ENCODE measurements around the gene ABHD1.
A peak's percentile ranks its signal among the peaks of the same experiment; 100 is the strongest.

Gene ABHD1

GRCh38 chr2:27135478-27135955 is 11.9 kb downstream of the ABHD1 start:
- CTCF ChIA-PET: interaction anchor here (1.4 kb wide), 1 partner anchor 12 kb away, joined by 4 read pairs; the partner anchor contains the start of gene ABHD1
- TF ChIP-seq CTCF (conservative IDR thresholded peaks at IDR 0.05; ENCODE audit: low read depth): no peak
- DNase-seq (ENCODE audit: low spot score): no peak
- POLR2A ChIA-PET (ENCODE audit: low non-redundant PET): no interaction called here
- peak overlapping the region; percentile 69; the same call in 1 of the 2 replicates for H3K27ac ChIP-seq

GRCh38 chr2:27136751-27137150 is 13.1 kb downstream of the ABHD1 start:
- ChIA-PET POLR2A (ENCODE audit: low non-redundant PET) (interaction anchor here (0.6 kb wide), 1 partner anchor 98 kb away, joined by 3 read pairs; no protein-coding TSS in a partner anchor), CTCF (no interaction called here)
- TF ChIP-seq CTCF (conservative IDR thresholded peaks at IDR 0.05; ENCODE audit: low read depth): no peak
- no peak overlapping the region for H3K27ac ChIP-seq
- no peak for DNase-seq (ENCODE audit: low spot score)

GRCh38 chr2:27137322-27137935 is 13.8 kb downstream of the ABHD1 start:
- TF ChIP-seq CTCF (conservative IDR thresholded peaks at IDR 0.05; ENCODE audit: low read depth): no peak
- POLR2A ChIA-PET (ENCODE audit: low non-redundant PET): no interaction called here
- H3K27ac ChIP-seq: no peak overlapping the region
- CTCF ChIA-PET: no interaction called here
- DNase-seq (ENCODE audit: low spot score): no peak

GRCh38 chr2:27138111-27138510 is 14.5 kb downstream of the ABHD1 start:
- H3K27ac ChIP-seq: no peak overlapping the region
- CTCF ChIA-PET: no interaction called here
- DNase-seq (ENCODE audit: low spot score): no peak
- no peak for TF ChIP-seq CTCF (conservative IDR thresholded peaks at IDR 0.05; ENCODE audit: low read depth)
- POLR2A ChIA-PET (ENCODE audit: low non-redundant PET): no interaction called here

GRCh38 chr2:27139310-27139709 is 15.7 kb downstream of the ABHD1 start, which contains the start of gene PRR30:
PRR30 (minus strand) TSS chr2:27139410; CDS start chr2:27138329, 1,081 bp downstream.
- no peak for DNase-seq (ENCODE audit: low spot score)
- CTCF ChIA-PET: interaction anchor here (0.5 kb wide), 1 partner anchor 109 kb away, joined by 3 read pairs; no protein-coding TSS in a partner anchor
- no peak for TF ChIP-seq CTCF (conservative IDR thresholded peaks at IDR 0.05; ENCODE audit: low read depth)
- no peak within 1 kb of the TSS for H3K27ac ChIP-seq
- POLR2A ChIA-PET (ENCODE audit: low non-redundant PET): no interaction called here

- no peak for DNase-seq (ENCODE audit: low spot score)
- no peak for TF ChIP-seq CTCF (conservative IDR thresholded peaks at IDR 0.05; ENCODE audit: low read depth)
- no peak overlapping the region for H3K27ac ChIP-seq
- CTCF ChIA-PET: no interaction called here
- POLR2A ChIA-PET (ENCODE audit: low non-redundant PET): no interaction called here
Measured at GRCh38 chr2:27143285-27143684, 19.7 kb downstream of the ABHD1 start.

Measured in RWPE1 (cell line).